Measurements from ENCODE around the gene ENDOV.

DNA sequence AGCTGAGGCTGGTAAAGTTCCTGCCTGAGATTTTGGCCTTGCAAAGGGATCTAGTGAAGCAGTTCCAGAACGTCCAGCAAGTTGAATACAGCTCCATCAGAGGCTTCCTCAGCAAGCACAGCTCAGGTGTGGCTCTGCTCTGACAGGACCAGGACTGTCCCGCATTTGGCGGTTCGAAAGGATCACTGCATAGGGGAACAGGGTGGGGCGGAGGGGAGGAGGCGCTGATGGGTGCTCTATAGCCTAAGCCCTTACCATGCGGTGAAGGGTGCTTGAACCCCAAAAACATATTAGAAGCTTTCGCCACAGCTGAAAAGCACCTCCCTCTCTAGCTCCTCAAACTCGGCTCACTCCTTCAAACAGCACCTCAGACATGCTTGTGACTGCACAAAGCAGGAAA is 29.9 kb upstream of the ENDOV start:
- TF ChIP-seq, protein P1, sequence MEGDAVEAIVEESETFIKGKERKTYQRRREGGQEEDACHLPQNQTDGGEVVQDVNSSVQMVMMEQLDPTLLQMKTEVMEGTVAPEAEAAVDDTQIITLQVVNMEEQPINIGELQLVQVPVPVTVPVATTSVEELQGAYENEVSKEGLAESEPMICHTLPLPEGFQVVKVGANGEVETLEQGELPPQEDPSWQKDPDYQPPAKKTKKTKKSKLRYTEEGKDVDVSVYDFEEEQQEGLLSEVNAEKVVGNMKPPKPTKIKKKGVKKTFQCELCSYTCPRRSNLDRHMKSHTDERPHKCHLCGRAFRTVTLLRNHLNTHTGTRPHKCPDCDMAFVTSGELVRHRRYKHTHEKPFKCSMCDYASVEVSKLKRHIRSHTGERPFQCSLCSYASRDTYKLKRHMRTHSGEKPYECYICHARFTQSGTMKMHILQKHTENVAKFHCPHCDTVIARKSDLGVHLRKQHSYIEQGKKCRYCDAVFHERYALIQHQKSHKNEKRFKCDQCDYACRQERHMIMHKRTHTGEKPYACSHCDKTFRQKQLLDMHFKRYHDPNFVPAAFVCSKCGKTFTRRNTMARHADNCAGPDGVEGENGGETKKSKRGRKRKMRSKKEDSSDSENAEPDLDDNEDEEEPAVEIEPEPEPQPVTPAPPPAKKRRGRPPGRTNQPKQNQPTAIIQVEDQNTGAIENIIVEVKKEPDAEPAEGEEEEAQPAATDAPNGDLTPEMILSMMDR (conservative IDR thresholded peaks at IDR 0.05; ENCODE audit: low read depth, low read length): no peak
- no peak for TF ChIP-seq EZH2 (IDR thresholded peaks at IDR 0.05; ENCODE audit: borderline replicate concordance, low read depth, low read length, poor library complexity, severe bottlenecking)
